ENCODE data around the gene TAS2R30. TPM values are rescaled to one million over a fixed set of nuclear protein-coding genes. Genes with fewer than 3 reads are reported as not detected.
A peak's percentile ranks its signal among the peaks of the same experiment; 100 is the strongest.

Gene TAS2R30
- total and polyA plus RNA-seq, 4 donors = 0.18 to 12.0 (median 3.4) TPM; not detected in 1

GRCh38 chr12:11171969-11172675 is 37.7 kb upstream of the TAS2R30 start:
- 5% methylated on average over 10 of the region's 10 CpGs for whole genome bisulfite sequencing
- Histone ChIP-seq H3K4me3 (ENCODE audit: low read depth in 1 of 3, low read length in 3 of 3) (peak overlapping the region; percentile 71 to 98 (median 72)), H3K27me3 (ENCODE audit: control insufficient read depth in 4 of 4, insufficient read depth in 4 of 4, low read length in 3 of 4) (no peaks in the 10 kb centered on the region), H3K9me3 (ENCODE audit: control insufficient read depth in 4 of 4, low read length in 3 of 4) (no peaks in the 10 kb centered on the region), H3K27ac (ENCODE audit: low read depth in 1 of 2, low read length in 2 of 2) (peak overlapping the region; percentile 82 to 92), H3K36me3 (ENCODE audit: control insufficient read depth in 4 of 4, insufficient read depth in 3 of 4, low read depth in 1 of 4, low read length in 3 of 4) (no peaks in the 10 kb centered on the region), H3K4me1 (ENCODE audit: control insufficient read depth in 4 of 4, insufficient read depth in 4 of 4, low read length in 3 of 4) (peaks cover 6 to 26% (median 15%) of the 10 kb centered on the region in 4 donors), H3K9ac (ENCODE audit: low read depth in 1 of 2, low read length in 2 of 2) (peak overlapping the region; percentile 68 to 94)
- peak in 1 of 2 donors; percentile 8 for TF ChIP-seq JUND (IDR thresholded peaks at IDR 0.05)
- TF ChIP-seq YY1 (IDR thresholded peaks at IDR 0.05) = no peak
- DNase-seq (ENCODE audit: low spot score) = no peak

- under 1% methylated on average over 70 of the region's 70 CpGs for WGBS
- H3K36me3 ChIP-seq (ENCODE audit: control insufficient read depth in 4 of 4, insufficient read depth in 3 of 4, low read depth in 1 of 4, low read length in 3 of 4) = no peaks in the 10 kb centered on the region
- peak; percentile 87 for DNase-seq (ENCODE audit: low spot score)
- H3K9ac ChIP-seq (ENCODE audit: low read depth in 1 of 2, low read length in 2 of 2) = peak within 1 kb of the TSS; percentile 81 to 94
- peak within 1 kb of the TSS; percentile 71 to 98 (median 72) for H3K4me3 ChIP-seq (ENCODE audit: low read depth in 1 of 3, low read length in 3 of 3)
- TF ChIP-seq EGR1 (IDR thresholded peaks at IDR 0.05; ENCODE audit: low read depth in 2 of 2) (no peak), TAF1 (conservative IDR thresholded peaks at IDR 0.05) (no peak), JUND (IDR thresholded peaks at IDR 0.05) (peak in 1 of 2 donors; percentile 40), HNF4A (conservative IDR thresholded peaks at IDR 0.05) (no peak), FOXA1 (IDR thresholded peaks at IDR 0.05) (no peak), MAX (IDR thresholded peaks at IDR 0.05) (no peak), CTCF (IDR thresholded peaks at IDR 0.05; ENCODE audit: low read depth, low read length, missing input control) (no peak), GABPA (IDR thresholded peaks at IDR 0.05 in 1 of 2, conservative IDR thresholded peaks at IDR 0.05 in 1 of 2) (peak in 1 of 2 donors; percentile 49), YY1 (IDR thresholded peaks at IDR 0.05) (peak; percentile 98), ATF3 (IDR thresholded peaks at IDR 0.05) (no peak), HNF4G (IDR thresholded peaks at IDR 0.05) (no peak), FOXA2 (IDR thresholded peaks at IDR 0.05) (no peak), REST (IDR thresholded peaks at IDR 0.05) (no peak), NR2F2 (IDR thresholded peaks at IDR 0.05) (no peak), RXRA (IDR thresholded peaks at IDR 0.05) (no peak), RAD21 (IDR thresholded peaks at IDR 0.05) (peak; percentile 13 to 51), ZBTB33 (IDR thresholded peaks at IDR 0.05) (peak; percentile 99), SP1 (IDR thresholded peaks at IDR 0.05) (peak; percentile 7)
- H3K9me3 ChIP-seq (ENCODE audit: control insufficient read depth in 4 of 4, low read length in 3 of 4) = no peaks in the 10 kb centered on the region
- peaks cover 6 to 29% (median 15%) of the 10 kb centered on the region in 4 donors for H3K4me1 ChIP-seq (ENCODE audit: control insufficient read depth in 4 of 4, insufficient read depth in 4 of 4, low read length in 3 of 4)
- H3K27ac ChIP-seq (ENCODE audit: low read depth in 1 of 2, low read length in 2 of 2) = peak within 1 kb of the TSS; percentile 82 to 92
- H3K27me3 ChIP-seq (ENCODE audit: control insufficient read depth in 4 of 4, insufficient read depth in 4 of 4, low read length in 3 of 4) = no peaks in the 10 kb centered on the region
Measured at GRCh38 chr12:11171145-11171968, 36.9 kb upstream of the TAS2R30 start, which contains the start of gene SMIM10L1. Gene SMIM10L1 (plus strand): TSS chr12:11171194. CDS start chr12:11171357, 163 bp downstream.
